HepG2 (cell line): ENCODE measurements around the gene HSF4. TPM values are rescaled to one million over a fixed set of nuclear protein-coding genes. Genes with fewer than 3 reads are reported as not detected.

Experiments used
- CBFB ChIP-seq: sonication (generic); formaldehyde crosslinking; IDR thresholded peaks from 2 replicates; pipeline ENCODE4 v1.4.0; 2020; ENCODE audit warnings: missing genetic modification reagents
- MLLT10 ChIP-seq: sonication (generic); formaldehyde crosslinking; IDR thresholded peaks from 2 replicates; pipeline ENCODE4 v1.4.0; 2020; ENCODE audit warnings: missing genetic modification reagents
- MTF1 ChIP-seq: sonication (generic); formaldehyde crosslinking; IDR thresholded peaks from 2 replicates; pipeline ENCODE4 v1.5.0; 2020; ENCODE audit warnings: missing genetic modification reagents
- MTF2 ChIP-seq: sonication (generic); formaldehyde crosslinking; IDR thresholded peaks from 2 replicates; pipeline ENCODE4 v1.5.0; 2020; ENCODE audit warnings: missing genetic modification reagents, borderline replicate concordance
- NFYC ChIP-seq: IDR thresholded peaks from 2 replicates; pipeline ENCODE4 v1.6.1; 2016; ENCODE audit warnings: missing genetic modification reagents, missing compliant biosample characterization
- PPARG ChIP-seq: conservative IDR thresholded peaks from 2 replicates; pipeline ENCODE4 v1.6.1; 2016; ENCODE audit warnings: missing biosample characterization, missing genetic modification reagents
- SKI ChIP-seq: fragments of 450-650 bp; IDR thresholded peaks from one replicate; pipeline ENCODE4 v1.6.1; 2018; ENCODE audit warnings: mild to moderate bottlenecking; ENCODE audit not compliant: partially characterized antibody
- ZFP36L1 ChIP-seq: sonication (generic); formaldehyde crosslinking; IDR thresholded peaks from 2 replicates; pipeline ENCODE4 v1.8.0; 2022; ENCODE audit warnings: mild to moderate bottlenecking, missing genetic modification reagents, moderate library complexity
- ZNF317 ChIP-seq: sonication (generic); formaldehyde crosslinking; IDR thresholded peaks from 2 replicates; pipeline ENCODE4 v1.5.0; 2020; ENCODE audit warnings: mild to moderate bottlenecking, missing genetic modification reagents
- polyA plus RNA-seq, 8 experiments: library from polyadenylated mRNA; depleted of rRNA in 3 of 8; stranded (reverse) in 7 of 8; unstranded in 1 of 8; fragments of >200 nt; fragmentation: Illumina TruSeq in 4 of 8; extraction: Trizol in 4 of 8; gene quantifications; 2 replicates each; pipeline versions ENCODE4 v1.2.1 to v1.2.3, GENCODE V29; 2011 to 2016; ENCODE audit warnings: low read depth in 4 of 8, missing spikeins in 1 of 8, mixed read lengths in 1 of 8; ENCODE audit not compliant: insufficient read depth in 1 of 8
- total RNA-seq, 5 experiments: library from RNA; depleted of rRNA; stranded (reverse); fragments of >200 nt; fragmentation: Illumina TruSeq; extraction: Trizol; gene quantifications; 2 replicates each; pipeline ENCODE4 v1.2.3, GENCODE V29; 2016; ENCODE audit warnings: low read depth in 1 of 5
- TF ChIP-seq, protein P1 (sequence below): IDR thresholded peaks from 2 replicates; pipeline ENCODE4 v1.6.1; 2016; ENCODE audit warnings: low read depth
- TF ChIP-seq, protein P2 (sequence below): sonication (generic); formaldehyde crosslinking; IDR thresholded peaks from 2 replicates; pipeline ENCODE4 v1.4.0; 2020; ENCODE audit warnings: low read depth, mild to moderate bottlenecking, missing genetic modification reagents
- TF ChIP-seq, protein P3 (sequence below): IDR thresholded peaks from 2 replicates; pipeline ENCODE4 v1.6.1; 2016
- TF ChIP-seq, protein P4 (sequence below): fragments of 450-650 bp; IDR thresholded peaks from 2 replicates; pipeline ENCODE4 v1.6.1; 2017; ENCODE audit warnings: mild to moderate bottlenecking
- TF ChIP-seq, protein P5 (sequence below): sonication (generic); formaldehyde crosslinking; IDR thresholded peaks from 2 replicates; pipeline ENCODE4 v1.4.0; 2020; ENCODE audit warnings: missing genetic modification reagents, borderline replicate concordance

HSF4 gene
- total and polyA plus RNA-seq, 2 of the 13 experiments (the other 11 are each of a cell fraction or from before 2014, with no cell fraction given) = 3.5 to 16.9 TPM

DNA sequence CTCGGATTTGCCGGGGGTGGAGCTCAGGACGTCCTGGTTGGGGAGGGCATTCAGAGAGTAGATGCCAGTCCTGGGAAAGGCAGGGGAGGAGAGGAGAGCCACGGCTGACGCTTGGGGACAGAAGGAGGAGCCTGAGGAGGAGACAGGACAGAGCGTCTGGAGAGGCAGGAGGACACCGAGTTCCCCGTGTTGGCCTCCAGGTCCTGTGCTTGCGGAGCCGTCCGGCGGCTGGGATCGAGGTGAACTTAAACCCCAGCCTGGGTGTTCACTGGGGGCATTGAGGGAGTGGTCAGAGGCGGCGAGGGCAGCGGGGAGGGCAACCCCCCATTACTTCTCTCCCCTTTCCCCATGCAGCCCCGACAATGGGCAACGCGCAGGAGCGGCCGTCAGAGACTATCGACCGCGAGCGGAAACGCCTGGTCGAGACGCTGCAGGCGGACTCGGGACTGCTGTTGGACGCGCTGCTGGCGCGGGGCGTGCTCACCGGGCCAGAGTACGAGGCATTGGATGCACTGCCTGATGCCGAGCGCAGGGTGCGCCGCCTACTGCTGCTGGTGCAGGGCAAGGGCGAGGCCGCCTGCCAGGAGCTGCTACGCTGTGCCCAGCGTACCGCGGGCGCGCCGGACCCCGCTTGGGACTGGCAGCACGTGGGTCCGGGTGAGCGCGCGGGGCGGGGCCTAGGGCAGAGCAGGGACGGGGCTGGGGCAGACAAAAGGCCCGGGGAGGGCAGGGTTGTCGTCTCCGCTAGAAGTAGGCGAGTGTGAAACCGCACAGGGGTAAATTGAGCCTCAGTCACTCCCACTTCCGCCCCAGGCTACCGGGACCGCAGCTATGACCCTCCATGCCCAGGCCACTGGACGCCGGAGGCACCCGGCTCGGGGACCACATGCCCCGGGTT is 9.5 kb downstream of the HSF4 start (continued):
- TF ChIP-seq SKI (peak; percentile 82), MLLT10 (CRISPR knock-in tag) (no peak), CBFB (peak; percentile 75; the same call in 1 of the 2 replicates), MTF1 (CRISPR knock-in tag) (no peak), MTF2 (CRISPR knock-in tag) (no peak; the same call in 1 of the 2 replicates), ZFP36L1 (CRISPR knock-in tag) (0 out of 2 replicates have a peak, but pooled peaks have one; percentile 65), PPARG (CRISPR knock-in tag) (peak; percentile 61; the same call in 1 of the 2 replicates), ZNF317 (CRISPR knock-in tag) (no peak), NFYC (CRISPR knock-in tag) (peak; percentile 70)
- TF ChIP-seq, protein P1, sequence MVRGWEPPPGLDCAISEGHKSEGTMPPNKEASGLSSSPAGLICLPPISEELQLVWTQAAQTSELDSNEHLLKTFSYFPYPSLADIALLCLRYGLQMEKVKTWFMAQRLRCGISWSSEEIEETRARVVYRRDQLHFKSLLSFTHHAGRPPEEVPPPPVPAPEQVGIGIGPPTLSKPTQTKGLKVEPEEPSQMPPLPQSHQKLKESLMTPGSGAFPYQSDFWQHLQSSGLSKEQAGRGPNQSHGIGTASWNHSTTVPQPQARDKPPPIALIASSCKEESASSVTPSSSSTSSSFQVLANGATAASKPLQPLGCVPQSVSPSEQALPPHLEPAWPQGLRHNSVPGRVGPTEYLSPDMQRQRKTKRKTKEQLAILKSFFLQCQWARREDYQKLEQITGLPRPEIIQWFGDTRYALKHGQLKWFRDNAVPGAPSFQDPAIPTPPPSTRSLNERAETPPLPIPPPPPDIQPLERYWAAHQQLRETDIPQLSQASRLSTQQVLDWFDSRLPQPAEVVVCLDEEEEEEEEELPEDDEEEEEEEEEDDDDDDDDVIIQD (CRISPR knock-in tag) = no peak
- TF ChIP-seq, protein P2, sequence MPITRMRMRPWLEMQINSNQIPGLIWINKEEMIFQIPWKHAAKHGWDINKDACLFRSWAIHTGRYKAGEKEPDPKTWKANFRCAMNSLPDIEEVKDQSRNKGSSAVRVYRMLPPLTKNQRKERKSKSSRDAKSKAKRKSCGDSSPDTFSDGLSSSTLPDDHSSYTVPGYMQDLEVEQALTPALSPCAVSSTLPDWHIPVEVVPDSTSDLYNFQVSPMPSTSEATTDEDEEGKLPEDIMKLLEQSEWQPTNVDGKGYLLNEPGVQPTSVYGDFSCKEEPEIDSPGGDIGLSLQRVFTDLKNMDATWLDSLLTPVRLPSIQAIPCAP (CRISPR knock-in tag) = 0 out of 2 replicates have a peak, but pooled peaks have one; percentile 55
- TF ChIP-seq, protein P3, sequence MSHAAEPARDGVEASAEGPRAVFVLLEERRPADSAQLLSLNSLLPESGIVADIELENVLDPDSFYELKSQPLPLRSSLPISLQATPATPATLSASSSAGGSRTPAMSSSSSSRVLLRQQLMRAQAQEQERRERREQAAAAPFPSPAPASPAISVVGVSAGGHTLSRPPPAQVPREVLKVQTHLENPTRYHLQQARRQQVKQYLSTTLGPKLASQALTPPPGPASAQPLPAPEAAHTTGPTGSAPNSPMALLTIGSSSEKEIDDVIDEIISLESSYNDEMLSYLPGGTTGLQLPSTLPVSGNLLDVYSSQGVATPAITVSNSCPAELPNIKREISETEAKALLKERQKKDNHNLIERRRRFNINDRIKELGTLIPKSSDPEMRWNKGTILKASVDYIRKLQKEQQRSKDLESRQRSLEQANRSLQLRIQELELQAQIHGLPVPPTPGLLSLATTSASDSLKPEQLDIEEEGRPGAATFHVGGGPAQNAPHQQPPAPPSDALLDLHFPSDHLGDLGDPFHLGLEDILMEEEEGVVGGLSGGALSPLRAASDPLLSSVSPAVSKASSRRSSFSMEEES (CRISPR knock-in tag) = peak; percentile 55; the same call in 1 of the 2 replicates
- TF ChIP-seq, protein P4, sequence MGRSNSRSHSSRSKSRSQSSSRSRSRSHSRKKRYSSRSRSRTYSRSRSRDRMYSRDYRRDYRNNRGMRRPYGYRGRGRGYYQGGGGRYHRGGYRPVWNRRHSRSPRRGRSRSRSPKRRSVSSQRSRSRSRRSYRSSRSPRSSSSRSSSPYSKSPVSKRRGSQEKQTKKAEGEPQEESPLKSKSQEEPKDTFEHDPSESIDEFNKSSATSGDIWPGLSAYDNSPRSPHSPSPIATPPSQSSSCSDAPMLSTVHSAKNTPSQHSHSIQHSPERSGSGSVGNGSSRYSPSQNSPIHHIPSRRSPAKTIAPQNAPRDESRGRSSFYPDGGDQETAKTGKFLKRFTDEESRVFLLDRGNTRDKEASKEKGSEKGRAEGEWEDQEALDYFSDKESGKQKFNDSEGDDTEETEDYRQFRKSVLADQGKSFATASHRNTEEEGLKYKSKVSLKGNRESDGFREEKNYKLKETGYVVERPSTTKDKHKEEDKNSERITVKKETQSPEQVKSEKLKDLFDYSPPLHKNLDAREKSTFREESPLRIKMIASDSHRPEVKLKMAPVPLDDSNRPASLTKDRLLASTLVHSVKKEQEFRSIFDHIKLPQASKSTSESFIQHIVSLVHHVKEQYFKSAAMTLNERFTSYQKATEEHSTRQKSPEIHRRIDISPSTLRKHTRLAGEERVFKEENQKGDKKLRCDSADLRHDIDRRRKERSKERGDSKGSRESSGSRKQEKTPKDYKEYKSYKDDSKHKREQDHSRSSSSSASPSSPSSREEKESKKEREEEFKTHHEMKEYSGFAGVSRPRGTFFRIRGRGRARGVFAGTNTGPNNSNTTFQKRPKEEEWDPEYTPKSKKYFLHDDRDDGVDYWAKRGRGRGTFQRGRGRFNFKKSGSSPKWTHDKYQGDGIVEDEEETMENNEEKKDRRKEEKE = no peak
- TF ChIP-seq, protein P5, sequence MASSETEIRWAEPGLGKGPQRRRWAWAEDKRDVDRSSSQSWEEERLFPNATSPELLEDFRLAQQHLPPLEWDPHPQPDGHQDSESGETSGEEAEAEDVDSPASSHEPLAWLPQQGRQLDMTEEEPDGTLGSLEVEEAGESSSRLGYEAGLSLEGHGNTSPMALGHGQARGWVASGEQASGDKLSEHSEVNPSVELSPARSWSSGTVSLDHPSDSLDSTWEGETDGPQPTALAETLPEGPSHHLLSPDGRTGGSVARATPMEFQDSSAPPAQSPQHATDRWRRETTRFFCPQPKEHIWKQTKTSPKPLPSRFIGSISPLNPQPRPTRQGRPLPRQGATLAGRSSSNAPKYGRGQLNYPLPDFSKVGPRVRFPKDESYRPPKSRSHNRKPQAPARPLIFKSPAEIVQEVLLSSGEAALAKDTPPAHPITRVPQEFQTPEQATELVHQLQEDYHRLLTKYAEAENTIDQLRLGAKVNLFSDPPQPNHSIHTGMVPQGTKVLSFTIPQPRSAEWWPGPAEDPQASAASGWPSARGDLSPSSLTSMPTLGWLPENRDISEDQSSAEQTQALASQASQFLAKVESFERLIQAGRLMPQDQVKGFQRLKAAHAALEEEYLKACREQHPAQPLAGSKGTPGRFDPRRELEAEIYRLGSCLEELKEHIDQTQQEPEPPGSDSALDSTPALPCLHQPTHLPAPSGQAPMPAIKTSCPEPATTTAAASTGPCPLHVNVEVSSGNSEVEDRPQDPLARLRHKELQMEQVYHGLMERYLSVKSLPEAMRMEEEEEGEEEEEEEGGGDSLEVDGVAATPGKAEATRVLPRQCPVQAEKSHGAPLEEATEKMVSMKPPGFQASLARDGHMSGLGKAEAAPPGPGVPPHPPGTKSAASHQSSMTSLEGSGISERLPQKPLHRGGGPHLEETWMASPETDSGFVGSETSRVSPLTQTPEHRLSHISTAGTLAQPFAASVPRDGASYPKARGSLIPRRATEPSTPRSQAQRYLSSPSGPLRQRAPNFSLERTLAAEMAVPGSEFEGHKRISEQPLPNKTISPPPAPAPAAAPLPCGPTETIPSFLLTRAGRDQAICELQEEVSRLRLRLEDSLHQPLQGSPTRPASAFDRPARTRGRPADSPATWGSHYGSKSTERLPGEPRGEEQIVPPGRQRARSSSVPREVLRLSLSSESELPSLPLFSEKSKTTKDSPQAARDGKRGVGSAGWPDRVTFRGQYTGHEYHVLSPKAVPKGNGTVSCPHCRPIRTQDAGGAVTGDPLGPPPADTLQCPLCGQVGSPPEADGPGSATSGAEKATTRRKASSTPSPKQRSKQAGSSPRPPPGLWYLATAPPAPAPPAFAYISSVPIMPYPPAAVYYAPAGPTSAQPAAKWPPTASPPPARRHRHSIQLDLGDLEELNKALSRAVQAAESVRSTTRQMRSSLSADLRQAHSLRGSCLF (CRISPR knock-in tag) = no peak
